Spleen (tissue), 11 donors: ENCODE data around the gene PCBP3. TPM values are rescaled to one million over a fixed set of nuclear protein-coding genes. Genes with fewer than 3 reads are reported as not detected.

Source experiments
- DNase-seq: peaks from one replicate; pipeline ENCODE4 v3.0.0-alpha.2; 2020
- H3K27ac ChIP-seq, 8 donors: fragments of 200-600 bp; sonication (generic) in 7 of 8; 1 replicate in 4 of 8; 2 replicates in 4 of 8; pipeline versions ENCODE4 v1.5.0 to v1.8.0; 2016 to 2021; ENCODE audit warnings: inconsistent platforms in 4 of 8, mild to moderate bottlenecking in 4 of 8, moderate library complexity in 1 of 8
- H3K27me3 ChIP-seq, 7 donors: fragments of 200-600 bp; sonication (generic) in 6 of 7; replicated peaks in 1 of 7; 1 replicate in 4 of 7; 2 replicates in 3 of 7; pipeline versions ENCODE4 v1.5.0 to v1.8.0; 2016 to 2021; ENCODE audit warnings: inconsistent platforms in 3 of 7, mild to moderate bottlenecking in 1 of 7
- H3K36me3 ChIP-seq, 6 donors: fragments of 200-600 bp; sonication (generic) in 5 of 6; 1 replicate in 4 of 6; 2 replicates in 2 of 6; pipeline versions ENCODE4 v1.5.0 to v1.8.0; 2016 to 2021; ENCODE audit warnings: inconsistent platforms in 2 of 6
- H3K4me1 ChIP-seq, 6 donors: fragments of 200-600 bp; sonication (generic) in 5 of 6; 1 replicate in 3 of 6; 2 replicates in 3 of 6; pipeline versions ENCODE4 v1.5.0 to v1.8.0; 2016 to 2021; ENCODE audit warnings: inconsistent platforms in 3 of 6
- H3K4me3 ChIP-seq, 8 donors: fragments of 200-600 bp; sonication (generic) in 7 of 8; 1 replicate in 4 of 8; 2 replicates in 4 of 8; pipeline versions ENCODE4 v1.5.0 to v1.8.0; 2016 to 2021; ENCODE audit warnings: inconsistent platforms in 4 of 8, mild to moderate bottlenecking in 4 of 8, moderate library complexity in 2 of 8
- H3K9me3 ChIP-seq, 8 donors: fragments of 200-600 bp; sonication (generic) in 7 of 8; 1 replicate in 4 of 8; 2 replicates in 4 of 8; pipeline versions ENCODE4 v1.5.0 to v1.8.0; 2016 to 2021; ENCODE audit warnings: inconsistent platforms in 4 of 8
- POLR2A ChIP-seq, 3 donors: fragments of 450-650 bp; IDR thresholded peaks; one replicate each; pipeline ENCODE4 v1.5.1; 2017; ENCODE audit warnings: antibody characterized with exemption in 3 of 3, mild to moderate bottlenecking in 1 of 3
- POLR2AphosphoS5 ChIP-seq, 3 donors: sonication (generic); formaldehyde crosslinking; IDR thresholded peaks; one replicate each; pipeline ENCODE4 v1.5.1; 2017; ENCODE audit warnings: antibody characterized with exemption in 3 of 3
- WGBS, 5 donors: extraction: QIAGEN DNeasy Blood & Tissue Kit in 3 of 5; methylation state at CpG; one replicate each; pipeline versions ENCODE4 v1.1.5 to v1.1.7; 2013 to 2018; 5-methylcytosine and 5-hydroxymethylcytosine counted together
- intact Hi-C: fragments of 100-400 bp; cut with DNase I; formaldehyde crosslinking; loops from one replicate; pipeline ENCODE4 v1.15.0; 2023; ENCODE audit warnings: low total_unique reads
- polyA plus RNA-seq, 3 donors: library from polyadenylated mRNA; stranded (reverse); fragments of 200-250 nt; gene quantifications; one replicate each; pipeline ENCODE4 v1.2.1, GENCODE V29; 2013
- total RNA-seq, 7 donors: library from RNA; depleted of rRNA in 3 of 7; stranded (reverse); fragments of >200 nt in 3 of 7; fragmentation: NEBNext Ultra II Directional in 4 of 7; extraction: Animal tissue kit (Norgen Biotek cat#: 25700) in 4 of 7; gene quantifications; one replicate each; pipeline versions ENCODE4 v1.1.0 to v1.2.1, GENCODE V29; 2016 to 2021
- TF ChIP-seq, protein P1 (sequence below), 11 experiments: fragments of 200-600 bp in 7 of 11; fragments of 450-650 bp in 4 of 11; sonication (generic) in 4 of 11; IDR thresholded peaks in 8 of 11; conservative IDR thresholded peaks in 3 of 11; 1 replicate in 7 of 11; 2 replicates in 4 of 11; pipeline versions ENCODE4 v1.4.0 to v1.8.0; 2016 to 2021; ENCODE audit warnings: antibody characterized with exemption in 11 of 11, inconsistent platforms in 4 of 11, mild to moderate bottlenecking in 1 of 11
- donor health status: healthy with polysubstance abuse.
- donor health status: DM: no; HTN: no; CAD: no; lungs with moderate emphysema.
- donor health status: DM: no; HTN: no; CAD: no.
- donor health status: Bipolar disorder and iron deficiency.
- donor health status: healthy.
- donor health status: DM: no; HTN: no; CAD: no.
- donor health status: DM: yes; HTN: yes; CAD: no.

Gene PCBP3
- total and polyA plus RNA-seq, 10 donors: 4.2 to 31.6 (median 15.2) TPM

- intact Hi-C loops: loop anchor here (10.0 kb wide), 1 partner anchor 77 kb away; no protein-coding TSS in a partner anchor
- TF ChIP-seq, protein P1, sequence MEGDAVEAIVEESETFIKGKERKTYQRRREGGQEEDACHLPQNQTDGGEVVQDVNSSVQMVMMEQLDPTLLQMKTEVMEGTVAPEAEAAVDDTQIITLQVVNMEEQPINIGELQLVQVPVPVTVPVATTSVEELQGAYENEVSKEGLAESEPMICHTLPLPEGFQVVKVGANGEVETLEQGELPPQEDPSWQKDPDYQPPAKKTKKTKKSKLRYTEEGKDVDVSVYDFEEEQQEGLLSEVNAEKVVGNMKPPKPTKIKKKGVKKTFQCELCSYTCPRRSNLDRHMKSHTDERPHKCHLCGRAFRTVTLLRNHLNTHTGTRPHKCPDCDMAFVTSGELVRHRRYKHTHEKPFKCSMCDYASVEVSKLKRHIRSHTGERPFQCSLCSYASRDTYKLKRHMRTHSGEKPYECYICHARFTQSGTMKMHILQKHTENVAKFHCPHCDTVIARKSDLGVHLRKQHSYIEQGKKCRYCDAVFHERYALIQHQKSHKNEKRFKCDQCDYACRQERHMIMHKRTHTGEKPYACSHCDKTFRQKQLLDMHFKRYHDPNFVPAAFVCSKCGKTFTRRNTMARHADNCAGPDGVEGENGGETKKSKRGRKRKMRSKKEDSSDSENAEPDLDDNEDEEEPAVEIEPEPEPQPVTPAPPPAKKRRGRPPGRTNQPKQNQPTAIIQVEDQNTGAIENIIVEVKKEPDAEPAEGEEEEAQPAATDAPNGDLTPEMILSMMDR (IDR thresholded peaks at IDR 0.05 in 8 of 11, conservative IDR thresholded peaks at IDR 0.05 in 3 of 11): no peak
- TF ChIP-seq POLR2A (IDR thresholded peaks at IDR 0.05) (no peak), POLR2AphosphoS5 (IDR thresholded peaks at IDR 0.05) (no peak)
- H3K36me3 ChIP-seq: no peaks in the 10 kb centered on the region
- H3K4me3 ChIP-seq: no peak overlapping the region
- no peak overlapping the region for H3K27ac ChIP-seq
- H3K9me3 ChIP-seq: peaks cover 0 to 2% (median 0%) of the 10 kb centered on the region in 8 donors
- no peak for DNase-seq
- WGBS, 5 donors: 75 to 88% (median 80%) methylated on average over 7 of the region's 7 CpGs
- peaks cover 0 to 20% (median 12%) of the 10 kb centered on the region in 6 donors for H3K4me1 ChIP-seq
- H3K27me3 ChIP-seq: no peaks in the 10 kb centered on the region
These were observed 278.4 kb downstream of the PCBP3 start for GRCh38 chr21:45921917-45922316.

DNA sequence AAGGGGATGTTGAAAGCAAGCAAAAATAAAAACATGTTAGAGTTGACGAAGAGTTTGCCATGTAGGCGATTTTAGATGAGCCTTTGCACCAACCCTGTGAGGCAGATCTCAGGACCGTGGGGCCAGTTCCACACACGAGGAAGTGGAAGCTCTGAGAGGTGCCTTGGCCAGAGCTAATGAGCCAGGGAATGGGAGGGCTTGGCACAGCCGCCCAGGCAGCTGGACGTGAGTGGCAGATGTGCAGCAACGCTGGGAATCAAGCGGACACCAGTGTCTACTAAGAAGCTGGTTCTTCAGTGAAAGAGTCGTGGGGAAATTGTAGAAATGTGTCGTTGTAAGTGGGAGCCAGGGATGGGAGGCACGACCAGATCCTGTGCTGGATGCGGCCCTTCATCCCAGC, 279.1 kb downstream of the PCBP3 start:
- Histone ChIP-seq H3K27ac (no peak overlapping the region), H3K27me3 (no peaks in the 10 kb centered on the region), H3K9me3 (peaks cover 0 to 2% (median 0%) of the 10 kb centered on the region in 8 donors), H3K36me3 (no peaks in the 10 kb centered on the region), H3K4me3 (no peak overlapping the region), H3K4me1 (peaks cover 0 to 14% (median 8%) of the 10 kb centered on the region in 6 donors)
- no peak for TF ChIP-seq POLR2A (IDR thresholded peaks at IDR 0.05)
- TF ChIP-seq POLR2AphosphoS5 (IDR thresholded peaks at IDR 0.05): no peak
- TF ChIP-seq, protein P1 (IDR thresholded peaks at IDR 0.05 in 8 of 11, conservative IDR thresholded peaks at IDR 0.05 in 3 of 11): no peak
- 82 to 87% (median 83%) methylated on average over 12 of the region's 12 CpGs for WGBS, 5 donors
- DNase-seq: no peak
- intact Hi-C loops: loop anchor here (10.0 kb wide), 1 partner anchor 78 kb away; no protein-coding TSS in a partner anchor

DNA sequence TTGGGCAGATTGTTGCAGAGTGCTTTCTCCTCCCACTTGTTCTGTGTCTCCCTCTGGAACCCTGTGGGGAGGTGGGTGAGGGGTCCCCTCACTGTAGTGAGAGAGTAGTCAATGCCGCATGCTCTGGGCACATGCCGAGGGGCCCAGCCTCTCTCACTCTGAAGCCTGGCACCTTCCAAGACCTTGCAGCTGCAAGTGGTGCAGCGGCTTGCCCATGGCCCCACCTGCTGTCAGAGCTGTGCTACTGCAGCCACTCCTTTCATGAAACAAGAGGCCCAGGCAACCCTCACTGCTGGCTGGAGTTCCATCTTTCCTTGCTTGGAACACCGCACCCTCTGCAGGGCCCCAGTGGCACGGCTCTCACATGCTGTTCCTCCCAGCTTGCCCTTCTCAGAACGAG, 279.6 kb downstream of the PCBP3 start:
- intact Hi-C loops: loop anchor here (10.0 kb wide), 1 partner anchor 78 kb away; no protein-coding TSS in a partner anchor
- Histone ChIP-seq H3K9me3 (peaks cover 0 to 2% (median 0%) of the 10 kb centered on the region in 8 donors), H3K4me1 (peaks cover 0 to 11% (median 4%) of the 10 kb centered on the region in 6 donors), H3K36me3 (no peaks in the 10 kb centered on the region), H3K27ac (no peak overlapping the region), H3K4me3 (no peak overlapping the region), H3K27me3 (no peaks in the 10 kb centered on the region)
- TF ChIP-seq, protein P1 (IDR thresholded peaks at IDR 0.05 in 8 of 11, conservative IDR thresholded peaks at IDR 0.05 in 3 of 11): peak; percentile 60 to 91 (median 85)
- TF ChIP-seq POLR2AphosphoS5 (IDR thresholded peaks at IDR 0.05) (peak in 1 of 3 donors; percentile 39), POLR2A (IDR thresholded peaks at IDR 0.05) (no peak)
- 14 to 57% (median 35%) methylated on average over 6 of the region's 6 CpGs for WGBS, 5 donors
- peak; percentile 89 for DNase-seq

DNA sequence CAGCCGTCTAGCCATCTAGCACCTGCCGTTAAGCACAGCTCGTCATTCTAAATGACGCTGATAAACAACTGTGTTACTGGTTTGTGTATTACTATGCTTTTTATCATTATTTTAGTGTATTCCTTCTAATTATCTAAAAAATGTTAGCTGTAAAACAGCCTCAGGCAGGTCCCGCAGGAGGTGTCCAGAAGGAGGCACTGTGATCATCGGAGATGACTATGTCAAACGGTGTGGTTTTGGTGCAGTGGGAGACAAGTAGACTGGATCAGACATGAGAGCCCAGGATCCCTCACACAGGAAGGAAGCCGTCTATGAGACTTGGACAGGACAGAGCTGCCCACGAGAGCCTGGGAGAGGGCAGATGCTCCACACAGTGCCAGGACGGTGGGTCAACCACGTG, 282.8 kb downstream of the PCBP3 start:
- H3K27ac ChIP-seq: no peak overlapping the region
- no peak overlapping the region for H3K4me3 ChIP-seq
- TF ChIP-seq, protein P1 (IDR thresholded peaks at IDR 0.05 in 8 of 11, conservative IDR thresholded peaks at IDR 0.05 in 3 of 11): no peak
- TF ChIP-seq POLR2AphosphoS5 (IDR thresholded peaks at IDR 0.05) (no peak), POLR2A (IDR thresholded peaks at IDR 0.05) (no peak)
- peaks cover 0 to 9% (median 0%) of the 10 kb centered on the region in 6 donors for H3K36me3 ChIP-seq
- peaks cover 0 to 11% (median 4%) of the 10 kb centered on the region in 6 donors for H3K4me1 ChIP-seq
- peaks cover 0 to 2% (median 0%) of the 10 kb centered on the region in 8 donors for H3K9me3 ChIP-seq
- intact Hi-C loops: loop anchor here (10.0 kb wide), 1 partner anchor 81 kb away; no protein-coding TSS in a partner anchor
- DNase-seq: no peak
- H3K27me3 ChIP-seq: peaks cover 0 to 10% (median 0%) of the 10 kb centered on the region in 7 donors
- WGBS, 5 donors: 57 to 63% (median 59%) methylated on average over 11 of the region's 11 CpGs
